Measurements from ENCODE around the gene RBM34. TPM values are rescaled to one million over a fixed set of nuclear protein-coding genes. Genes with fewer than 3 reads are reported as not detected.

The RBM34 gene
- polyA plus RNA-seq, 1 donor: 80.6 TPM

DNA sequence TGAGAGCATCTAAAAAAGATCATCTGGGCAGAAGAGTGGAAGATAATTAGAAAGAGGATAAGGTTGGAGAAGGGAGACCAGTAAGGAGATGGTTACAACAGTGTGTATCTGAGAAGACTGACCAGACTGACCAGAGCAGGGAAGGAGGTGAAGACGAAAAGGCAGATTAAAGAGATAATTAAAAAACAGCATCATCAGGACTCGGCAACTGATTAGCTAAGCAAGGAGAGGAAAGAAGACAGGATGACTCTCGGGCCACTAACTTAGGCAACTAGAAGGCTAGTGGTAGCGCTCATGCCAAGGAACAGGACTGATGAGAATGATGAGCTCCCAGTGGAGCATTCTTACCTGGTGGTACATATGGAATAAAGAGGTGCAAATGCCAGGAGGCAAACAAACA lies 3.9 kb downstream of the RBM34 start:
- no peak for DNase-seq

- no peak for DNase-seq
Measured at GRCh38 chr1:235156740-235157139, 4.3 kb downstream of the RBM34 start.

GRCh38 chr1:235156265-235156664 lies 4.8 kb downstream of the RBM34 start:
- DNase-seq: no peak

- DNase-seq: no peak
Measured at GRCh38 chr1:235152235-235152634, 8.8 kb downstream of the RBM34 start.

DNA sequence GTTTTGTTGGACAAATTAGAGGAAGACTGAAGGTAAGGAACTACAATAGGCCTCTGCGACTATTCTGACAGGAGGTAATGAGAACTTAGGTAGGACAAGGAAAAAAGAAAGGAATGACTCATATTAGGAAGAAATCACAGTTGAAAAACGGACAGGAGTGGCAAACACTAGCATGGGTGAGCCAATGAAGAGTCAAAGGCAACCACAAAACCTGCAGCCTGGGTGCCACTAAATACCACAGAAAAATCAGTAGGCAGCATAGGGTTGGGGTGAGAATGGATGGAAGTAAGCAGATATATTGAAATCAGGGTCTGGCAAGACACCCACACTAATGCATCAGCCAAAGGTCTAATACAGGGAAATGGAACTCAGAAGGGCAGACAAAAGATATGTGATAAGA lies 10.0 kb downstream of the RBM34 start:
- DNase-seq: no peak

DNA sequence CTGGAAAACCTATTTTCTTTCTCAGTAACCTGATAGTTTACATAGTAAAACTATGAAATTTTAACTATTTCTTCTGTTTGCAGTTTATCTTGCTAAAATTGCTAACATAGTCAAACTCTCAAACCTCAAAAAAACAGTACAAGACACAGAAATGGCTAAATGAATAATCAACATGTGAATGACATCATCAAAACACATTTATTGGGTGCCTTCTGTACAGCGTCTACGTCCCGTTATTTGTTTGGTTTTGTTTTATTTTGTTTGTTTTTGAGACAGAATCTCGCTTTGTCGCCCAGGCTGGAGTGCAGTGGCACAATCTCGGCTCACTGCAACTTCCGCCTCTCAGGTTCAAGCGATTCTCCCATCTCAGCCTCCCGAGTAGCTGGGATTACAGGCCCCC lies 11.2 kb downstream of the RBM34 start:
- DNase-seq: no peak

- no peak for DNase-seq
Measured at GRCh38 chr1:235147269-235147668, 13.8 kb downstream of the RBM34 start.

- no peak for DNase-seq
Measured at GRCh38 chr1:235145639-235146038, 15.4 kb downstream of the RBM34 start.

DNA sequence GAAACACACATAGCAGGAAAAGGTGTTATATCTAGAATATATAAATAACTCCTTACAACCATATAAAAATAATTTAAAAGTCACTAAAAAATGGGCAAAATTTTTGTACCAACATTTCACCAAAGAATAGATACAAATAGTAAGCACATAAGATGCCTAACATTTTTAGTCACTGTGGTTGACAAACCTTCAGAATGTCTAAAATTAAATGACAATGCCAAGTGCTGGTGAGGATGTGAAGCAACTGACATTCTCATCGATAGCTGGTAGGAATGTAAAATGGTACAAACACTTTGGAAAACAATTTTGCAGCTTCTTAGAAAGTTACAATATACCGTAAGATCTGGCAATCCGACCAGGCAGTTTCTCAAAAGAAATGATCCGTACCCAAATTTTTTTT lies 18.1 kb downstream of the RBM34 start:
- no peak for DNase-seq

DNA sequence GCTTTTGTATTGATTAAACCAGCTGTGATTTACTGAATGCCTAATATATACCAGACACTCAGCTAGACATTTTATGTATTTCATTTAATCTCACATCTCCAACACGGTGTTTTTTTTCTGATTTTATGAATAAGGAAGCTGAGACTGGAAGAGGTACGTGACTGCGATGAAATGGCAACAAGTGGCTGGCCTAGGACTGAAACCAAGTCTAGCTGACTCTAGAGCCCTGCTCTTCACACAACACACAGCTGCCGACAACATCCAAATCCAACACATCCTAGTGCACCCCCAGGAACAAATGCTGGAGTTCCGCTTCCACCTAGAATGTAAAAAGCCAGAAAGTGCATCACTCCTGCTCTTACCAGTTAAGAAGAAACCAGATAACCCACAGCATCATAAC lies 21.7 kb downstream of the RBM34 start:
- no peak for DNase-seq

GRCh38 chr1:235138821-235139220 lies 22.2 kb downstream of the RBM34 start:
- no peak for DNase-seq

DNA sequence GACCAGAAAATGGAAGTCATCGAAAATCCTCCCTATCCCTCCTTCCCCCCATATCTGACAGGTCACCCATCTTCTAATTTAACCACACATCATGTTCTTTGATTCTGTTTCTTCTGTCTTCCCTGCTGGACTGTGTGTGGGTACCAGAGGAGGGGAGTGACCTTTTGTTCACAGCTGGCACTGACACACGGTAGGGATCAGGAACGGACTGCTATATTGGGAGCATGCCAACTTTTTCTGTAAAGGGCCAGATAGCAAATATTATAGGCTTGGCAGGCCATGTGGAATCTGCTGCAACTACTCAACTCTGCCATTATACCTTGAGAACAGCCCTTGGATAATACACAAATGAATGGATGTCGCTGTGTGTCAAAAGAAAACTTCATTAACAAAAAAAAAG lies 24.9 kb downstream of the RBM34 start:
- no peak for DNase-seq

- DNase-seq: no peak
Measured at GRCh38 chr1:235134171-235134570, 26.9 kb downstream of the RBM34 start.

DNA sequence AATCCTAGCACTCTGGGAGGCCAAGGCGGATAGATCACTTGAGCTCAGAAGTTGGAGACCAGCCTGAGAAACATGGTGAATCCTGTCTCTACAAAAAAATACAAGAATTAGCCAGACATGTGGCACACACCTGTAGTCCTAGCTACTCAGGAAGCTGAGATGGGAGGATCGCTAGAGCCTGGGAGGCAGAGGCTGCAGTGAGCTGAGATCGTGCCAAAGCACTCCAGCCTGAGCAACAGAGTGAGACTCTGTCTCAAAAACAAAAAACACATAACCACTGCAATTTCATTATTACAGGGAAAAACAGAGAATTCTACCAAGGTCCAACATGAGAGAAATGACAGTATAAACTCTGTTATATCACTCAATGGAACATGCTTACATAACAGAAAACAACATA lies 28.0 kb downstream of the RBM34 start:
- DNase-seq: no peak

- DNase-seq: no peak
Measured at GRCh38 chr1:235131961-235132360, 29.1 kb downstream of the RBM34 start.

DNA sequence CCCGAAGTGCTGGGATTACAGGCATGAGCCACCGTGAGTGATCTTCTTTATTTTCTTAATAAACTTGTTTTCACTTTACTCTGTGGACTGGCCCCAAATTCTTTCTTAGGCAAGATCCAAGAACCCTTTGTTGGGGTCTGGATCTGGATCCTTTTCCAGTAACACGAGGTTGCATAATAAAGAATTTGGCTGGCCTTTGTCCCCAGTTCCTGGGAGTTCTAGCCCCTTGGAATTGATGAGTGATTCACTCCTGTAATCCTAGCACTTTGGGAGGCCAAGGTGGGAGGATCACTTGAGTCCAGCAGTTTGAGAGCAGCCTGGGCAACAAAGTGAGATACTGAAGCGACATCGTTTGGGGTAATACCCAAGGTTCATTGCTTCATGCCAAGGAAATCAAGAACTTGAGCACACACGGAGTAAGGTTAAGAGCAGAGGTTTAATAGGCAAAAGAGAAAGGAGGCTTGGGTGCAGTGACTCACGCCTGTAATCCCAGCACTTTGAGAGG lies 30.2 kb downstream of the RBM34 start:
- no peak for DNase-seq

DNA sequence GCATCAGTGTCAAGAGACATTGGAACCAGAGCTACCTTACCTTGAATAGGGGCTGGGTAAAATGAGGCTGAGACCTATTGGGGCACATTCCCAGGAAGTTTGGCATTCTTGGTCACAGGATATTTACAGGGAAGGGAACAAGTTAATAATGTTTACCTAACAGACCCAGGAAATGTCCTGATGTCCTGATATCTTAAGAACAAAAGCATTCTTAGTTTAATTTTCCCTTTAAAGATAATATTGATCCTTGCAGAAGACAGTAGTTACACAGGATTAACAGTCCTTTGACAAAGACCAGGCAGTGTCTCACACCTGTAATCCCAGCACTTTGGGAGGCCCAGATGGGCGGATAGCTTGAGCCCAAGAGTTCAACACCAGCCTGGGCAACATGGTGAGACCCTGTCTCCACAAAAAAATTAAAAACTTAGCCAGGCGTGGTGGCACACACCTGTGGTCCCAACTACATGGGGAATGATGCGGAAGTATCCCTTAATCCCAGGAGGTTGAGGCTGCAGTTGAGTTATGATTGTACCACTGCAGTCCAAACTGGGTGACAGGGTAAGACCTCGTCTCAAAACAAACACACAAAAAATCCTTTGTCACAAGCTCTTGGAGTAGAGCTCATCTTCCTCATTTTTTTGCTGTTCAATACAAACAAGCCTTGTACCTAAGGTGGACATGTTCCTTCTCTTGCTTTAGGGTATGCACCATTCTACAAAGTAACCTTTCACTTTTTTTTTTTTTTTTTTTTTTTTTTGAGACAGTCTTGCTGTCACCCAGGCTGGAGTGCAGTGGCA lies 31.1 kb downstream of the RBM34 start:
- no peak for DNase-seq

DNA sequence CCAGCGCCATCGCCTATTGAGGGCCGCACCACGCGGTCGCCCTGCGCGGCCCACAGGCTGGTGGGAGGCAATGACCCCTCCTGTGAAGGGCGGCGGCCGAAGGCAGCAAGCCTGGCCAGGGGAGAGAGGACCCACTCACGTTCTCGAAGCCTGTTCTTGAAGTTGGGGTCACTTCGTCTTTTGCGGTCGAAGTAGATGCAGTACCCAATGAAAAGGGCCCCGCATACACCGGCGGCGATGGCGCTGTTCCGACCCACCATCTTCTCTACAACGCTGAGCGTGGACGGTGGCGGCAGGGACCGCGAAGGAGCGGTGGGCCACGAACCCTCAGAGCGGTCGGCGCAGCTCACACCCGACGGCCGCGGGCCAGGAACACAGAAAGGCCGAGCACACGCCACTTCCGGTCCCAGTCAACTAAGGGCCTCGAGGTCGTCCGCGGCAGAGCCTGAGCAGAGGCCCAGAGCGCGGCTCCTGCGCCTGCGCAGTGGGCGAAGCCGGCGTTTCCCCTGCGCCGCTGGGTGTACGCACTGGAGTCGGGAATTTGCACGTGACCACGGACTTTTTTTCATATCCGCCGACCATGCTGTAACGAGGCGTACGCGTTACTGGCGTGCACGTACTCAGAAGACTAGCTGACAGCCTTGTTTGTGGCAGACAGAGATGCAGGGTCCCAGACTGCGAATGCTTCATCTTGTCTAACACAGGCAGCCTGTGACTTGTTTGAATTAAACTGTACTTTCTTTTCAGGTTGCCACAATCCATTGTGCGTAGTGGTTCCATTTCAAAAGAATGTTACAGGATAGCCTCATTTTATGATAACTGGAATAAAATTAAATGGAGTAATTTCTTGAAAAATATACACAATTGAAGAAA lies 32.4 kb downstream of the RBM34 start, which contains the start of gene TOMM20:
TOMM20 (minus strand) TSS at position 382 of the 873 bp plus-strand sequence; CDS start at position 260, 122 bp downstream.
- DNase-seq: peak; percentile 97

DNA sequence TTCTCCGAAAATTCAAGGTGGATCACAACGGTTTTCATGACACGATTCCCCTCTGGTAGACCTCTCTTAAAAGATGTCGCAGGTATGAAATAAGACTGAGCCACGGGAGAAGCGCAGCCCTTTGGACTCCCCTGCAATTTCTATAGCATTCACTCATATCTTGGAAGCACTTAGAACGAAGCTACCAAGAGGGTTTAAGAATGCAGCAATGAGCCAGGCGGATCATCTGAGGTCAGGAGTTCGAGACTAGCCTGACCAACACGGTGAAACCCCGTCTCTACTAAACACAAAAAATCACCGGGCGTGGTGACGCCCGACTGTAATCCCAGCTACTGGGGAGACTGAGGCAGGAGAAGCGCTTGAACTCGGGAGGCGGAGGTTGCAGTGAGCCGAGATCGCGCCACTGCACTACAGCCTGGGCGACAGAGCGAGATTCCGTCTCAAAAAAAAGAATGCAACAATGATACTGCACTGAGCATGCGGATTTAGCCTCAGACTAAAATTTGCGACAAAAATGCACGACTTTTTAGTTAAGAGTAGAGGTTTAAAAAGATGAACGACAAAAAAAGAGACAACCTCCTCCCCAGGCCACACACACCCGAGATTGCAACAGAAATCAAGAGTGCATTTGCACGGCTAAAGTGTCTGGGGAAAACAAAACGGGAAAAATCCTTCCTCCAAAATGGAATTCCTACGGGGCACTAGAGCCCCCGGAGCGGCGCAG lies 33.2 kb downstream of the RBM34 start:
- DNase-seq: peak; percentile 28

DNA sequence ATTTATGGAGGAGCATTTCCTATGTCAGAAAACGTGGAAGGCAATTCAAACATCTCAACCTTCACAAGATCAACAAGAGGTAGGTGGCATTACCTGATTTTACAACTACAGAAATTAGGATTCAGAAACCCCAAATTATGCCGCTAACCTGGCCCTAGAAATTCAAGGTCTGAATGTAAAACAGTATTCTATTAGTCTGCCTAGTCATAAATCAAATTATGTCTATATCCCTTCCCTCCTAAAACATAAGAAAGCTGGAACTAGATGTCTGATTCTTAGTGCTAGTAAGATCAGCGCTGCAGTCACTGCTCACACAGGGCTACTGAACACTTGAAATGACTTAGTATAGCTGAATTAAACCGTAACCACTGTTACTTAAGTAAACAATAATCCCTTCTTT lies 33.8 kb downstream of the RBM34 start:
- no peak for DNase-seq

GRCh38 chr1:235124665-235125064 lies 36.4 kb downstream of the RBM34 start:
- DNase-seq: no peak

DNA sequence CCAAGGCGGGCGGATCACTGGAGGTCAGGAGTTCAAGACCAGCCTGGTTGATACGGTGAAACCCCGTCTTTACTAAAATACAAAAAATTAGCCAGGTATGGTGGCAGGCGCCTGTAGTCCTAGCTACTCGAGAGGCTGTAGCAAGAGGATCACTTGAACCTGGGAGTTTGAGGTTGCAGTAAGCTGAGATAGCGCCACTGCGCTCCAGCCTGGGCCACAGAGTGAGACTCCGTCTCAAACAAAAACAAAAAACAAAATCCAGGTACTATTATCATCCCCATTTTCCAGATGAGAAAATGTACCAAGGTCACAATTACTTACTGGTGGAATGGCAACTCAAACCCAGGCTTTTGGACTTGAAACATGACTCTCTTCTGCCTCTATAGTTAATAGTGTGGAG lies 36.9 kb downstream of the RBM34 start:
- no peak for DNase-seq
